Measurements from ENCODE around the gene PHF14.
"Not testable (repeated sequence)": the region's sequence is repeated elsewhere in the genome, so short reads cannot be mapped to it uniquely, and the experiment has no call there.

PHF14 gene

DNA sequence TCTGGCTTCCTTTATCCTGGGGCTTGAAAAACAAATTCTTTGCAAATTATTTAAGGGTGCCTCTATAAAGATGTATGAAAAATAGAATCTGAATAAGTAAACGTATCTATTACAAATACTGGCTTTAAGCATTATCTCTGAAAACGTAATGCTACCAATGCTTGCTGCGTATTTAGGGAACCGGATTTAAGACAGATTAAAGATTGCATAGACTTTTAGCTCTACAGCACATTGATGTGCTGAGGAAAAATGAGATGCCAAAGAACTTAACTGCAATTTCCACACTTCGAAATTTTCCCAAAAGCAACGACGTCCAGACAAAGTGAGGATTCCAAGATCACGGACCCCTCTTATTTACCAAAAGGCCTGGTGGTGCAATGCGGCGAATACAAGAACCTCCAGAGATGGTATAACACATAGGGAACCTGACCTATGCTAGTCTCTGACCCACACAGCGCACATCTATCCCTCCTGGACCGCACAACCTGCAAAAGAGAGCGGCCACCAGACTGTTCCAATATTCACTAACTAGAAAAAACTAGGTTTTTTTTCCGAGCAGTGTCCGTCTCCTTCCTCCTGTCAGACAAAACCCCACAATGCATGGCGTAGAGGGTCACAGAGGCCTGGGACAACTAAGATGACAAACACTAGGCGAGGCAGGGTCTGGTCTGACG lies 34.3 kb upstream of the PHF14 start:
- CTCF ChIA-PET = interaction anchor here (1.0 to 1.8 kb wide), 3 partner anchors 9 to 273 kb away, joined by 3 to 5 read pairs (median 3); no protein-coding TSS in a partner anchor
- H3K9me3 ChIP-seq (ENCODE audit: control extremely low read depth in 1 of 5, control insufficient read depth in 4 of 5, insufficient read depth in 2 of 5, low read depth in 1 of 5, low read length in 4 of 5) = no peaks in the 10 kb centered on the region
- POLR2A ChIA-PET = interaction anchor here (0.7 to 2.7 kb wide), 3 partner anchors 11 to 93 kb away, joined by 3 to 13 read pairs (median 3); partner anchors contain the start of gene PHF14
- H3K27ac ChIP-seq (ENCODE audit: insufficient read depth in 1 of 2, low read depth in 1 of 2, low read length in 2 of 2, poor library complexity in 1 of 2, severe bottlenecking in 2 of 2) = peak overlapping the region; percentile 98 to 99
- peak overlapping the region; percentile 83 to 100 (median 97) for H3K4me3 ChIP-seq (ENCODE audit: control insufficient read depth in 1 of 7, extremely low read depth in 1 of 7, insufficient read depth in 4 of 7, low read depth in 2 of 7, low read length in 6 of 7)
- DNase-seq = peak in 2 of 3 donors; percentile 10 to 33
- H3K4me1 ChIP-seq (ENCODE audit: control extremely low read depth in 1 of 4, control insufficient read depth in 4 of 4, insufficient read depth in 4 of 4, low read length in 3 of 4) = peaks cover 14 to 30% (median 22%) of the 10 kb centered on the region in 4 experiments
- H3K36me3 ChIP-seq (ENCODE audit: control insufficient read depth in 4 of 4, insufficient read depth in 4 of 4, low read length in 3 of 4) = peaks cover 7 to 28% (median 15%) of the 10 kb centered on the region in 4 experiments
- no peaks in the 10 kb centered on the region for H3K27me3 ChIP-seq (replicated peaks in 2 of 5; ENCODE audit: control insufficient read depth in 4 of 5, insufficient read depth in 5 of 5, low read length in 4 of 5)
- WGBS (ENCODE audit: insufficient coverage) = 0% methylated on average over 8 of the region's 18 CpGs

- Histone ChIP-seq H3K36me3 (ENCODE audit: control insufficient read depth in 4 of 4, insufficient read depth in 4 of 4, low read length in 3 of 4) (peaks cover 7 to 23% (median 15%) of the 10 kb centered on the region in 4 experiments), H3K4me1 (ENCODE audit: control extremely low read depth in 1 of 4, control insufficient read depth in 4 of 4, insufficient read depth in 4 of 4, low read length in 3 of 4) (peaks cover 14 to 30% (median 22%) of the 10 kb centered on the region in 4 experiments), H3K9me3 (ENCODE audit: control extremely low read depth in 1 of 5, control insufficient read depth in 4 of 5, insufficient read depth in 2 of 5, low read depth in 1 of 5, low read length in 4 of 5) (no peaks in the 10 kb centered on the region), H3K27me3 (replicated peaks in 2 of 5; ENCODE audit: control insufficient read depth in 4 of 5, insufficient read depth in 5 of 5, low read length in 4 of 5) (no peaks in the 10 kb centered on the region), H3K27ac (ENCODE audit: insufficient read depth in 1 of 2, low read depth in 1 of 2, low read length in 2 of 2, poor library complexity in 1 of 2, severe bottlenecking in 2 of 2) (peak overlapping the region; percentile 98 to 99), H3K4me3 (ENCODE audit: control insufficient read depth in 1 of 7, extremely low read depth in 1 of 7, insufficient read depth in 4 of 7, low read depth in 2 of 7, low read length in 6 of 7) (peak overlapping the region; percentile 83 to 100 (median 97))
- CTCF ChIA-PET = interaction anchor here (1.0 to 1.7 kb wide), 5 partner anchors 10 to 272 kb away, joined by 3 to 5 read pairs (median 3); no protein-coding TSS in a partner anchor
- POLR2A ChIA-PET = interaction anchor here (0.7 to 2.7 kb wide), 4 partner anchors 11 to 93 kb away, joined by 3 to 13 read pairs (median 6); partner anchors contain the start of gene PHF14
- WGBS (ENCODE audit: insufficient coverage) = 0% methylated on average over 59 of the region's 61 CpGs
- DNase-seq = peak; percentile 95 to 99 (median 99)
Measured at GRCh38 chr7:10939911-10940703, 33.6 kb upstream of the PHF14 start.

GRCh38 chr7:10940704-10941355 lies 32.8 kb upstream of the PHF14 start:
- CTCF ChIA-PET = interaction anchor here (0.9 to 1.7 kb wide), 8 partner anchors 10 to 271 kb away, joined by 3 to 5 read pairs (median 3); no protein-coding TSS in a partner anchor
- WGBS (ENCODE audit: insufficient coverage) = 41% methylated on average over 10 of the region's 18 CpGs

GRCh38 chr7:10950494-10950893 lies 23.2 kb upstream of the PHF14 start:
- no peak overlapping the region for H3K27ac ChIP-seq (ENCODE audit: insufficient read depth in 1 of 2, low read depth in 1 of 2, low read length in 2 of 2, poor library complexity in 1 of 2, severe bottlenecking in 2 of 2)
- no peaks in the 10 kb centered on the region for H3K27me3 ChIP-seq (replicated peaks in 2 of 5; ENCODE audit: control insufficient read depth in 4 of 5, insufficient read depth in 5 of 5, low read length in 4 of 5)
- no peak for DNase-seq
- no peaks in the 10 kb centered on the region for H3K36me3 ChIP-seq (ENCODE audit: control insufficient read depth in 4 of 4, insufficient read depth in 4 of 4, low read length in 3 of 4)
- peaks cover 0 to 2% (median 0%) of the 10 kb centered on the region in 5 experiments for H3K9me3 ChIP-seq (ENCODE audit: control extremely low read depth in 1 of 5, control insufficient read depth in 4 of 5, insufficient read depth in 2 of 5, low read depth in 1 of 5, low read length in 4 of 5)
- H3K4me3 ChIP-seq (ENCODE audit: control insufficient read depth in 1 of 7, extremely low read depth in 1 of 7, insufficient read depth in 4 of 7, low read depth in 2 of 7, low read length in 6 of 7) = no peak overlapping the region
- WGBS (ENCODE audit: insufficient coverage) = 94% methylated on average over 2 of the region's 2 CpGs
- CTCF ChIA-PET = no interaction called here
- no peaks in the 10 kb centered on the region for H3K4me1 ChIP-seq (ENCODE audit: control extremely low read depth in 1 of 4, control insufficient read depth in 4 of 4, insufficient read depth in 4 of 4, low read length in 3 of 4)
- POLR2A ChIA-PET = no interaction called here

More at GRCh38 chr7:10940704-10941355, 32.8 kb upstream of the PHF14 start:
- peak overlapping the region; percentile 76 to 99 for H3K27ac ChIP-seq (ENCODE audit: insufficient read depth in 1 of 2, low read depth in 1 of 2, low read length in 2 of 2, poor library complexity in 1 of 2, severe bottlenecking in 2 of 2)
- H3K4me1 ChIP-seq (ENCODE audit: control extremely low read depth in 1 of 4, control insufficient read depth in 4 of 4, insufficient read depth in 4 of 4, low read length in 3 of 4) = peaks cover 14 to 30% (median 22%) of the 10 kb centered on the region in 4 experiments
- DNase-seq = no peak
- POLR2A ChIA-PET = interaction anchor here (0.7 to 2.7 kb wide), 4 partner anchors 12 to 112 kb away, joined by 3 to 13 read pairs (median 6); partner anchors contain the start of gene PHF14
- no peaks in the 10 kb centered on the region for H3K9me3 ChIP-seq (ENCODE audit: control extremely low read depth in 1 of 5, control insufficient read depth in 4 of 5, insufficient read depth in 2 of 5, low read depth in 1 of 5, low read length in 4 of 5)
- peaks cover 2 to 17% (median 11%) of the 10 kb centered on the region in 4 experiments for H3K36me3 ChIP-seq (ENCODE audit: control insufficient read depth in 4 of 4, insufficient read depth in 4 of 4, low read length in 3 of 4)
- peak overlapping the region; percentile 40 to 99 (median 72) for H3K4me3 ChIP-seq (ENCODE audit: control insufficient read depth in 1 of 7, extremely low read depth in 1 of 7, insufficient read depth in 4 of 7, low read depth in 2 of 7, low read length in 6 of 7)
- no peaks in the 10 kb centered on the region for H3K27me3 ChIP-seq (replicated peaks in 2 of 5; ENCODE audit: control insufficient read depth in 4 of 5, insufficient read depth in 5 of 5, low read length in 4 of 5)

GRCh38 chr7:10950974-10951578 lies 22.6 kb upstream of the PHF14 start:
- DNase-seq; H3K9me3 ChIP-seq (ENCODE audit: control extremely low read depth in 1 of 5, control insufficient read depth in 4 of 5, insufficient read depth in 2 of 5, low read depth in 1 of 5, low read length in 4 of 5); H3K27ac ChIP-seq (ENCODE audit: insufficient read depth in 1 of 2, low read depth in 1 of 2, low read length in 2 of 2, poor library complexity in 1 of 2, severe bottlenecking in 2 of 2); H3K4me1 ChIP-seq (ENCODE audit: control extremely low read depth in 1 of 4, control insufficient read depth in 4 of 4, insufficient read depth in 4 of 4, low read length in 3 of 4); H3K36me3 ChIP-seq (ENCODE audit: control insufficient read depth in 4 of 4, insufficient read depth in 4 of 4, low read length in 3 of 4); H3K4me3 ChIP-seq (ENCODE audit: control insufficient read depth in 1 of 7, extremely low read depth in 1 of 7, insufficient read depth in 4 of 7, low read depth in 2 of 7, low read length in 6 of 7); H3K27me3 ChIP-seq (replicated peaks in 2 of 5; ENCODE audit: control insufficient read depth in 4 of 5, insufficient read depth in 5 of 5, low read length in 4 of 5); CTCF ChIA-PET; POLR2A ChIA-PET: not testable (repeated sequence)
- 100% methylated on average over 3 of the region's 4 CpGs for WGBS (ENCODE audit: insufficient coverage)

GRCh38 chr7:10952588-10952987 lies 21.1 kb upstream of the PHF14 start:
- no peak overlapping the region for H3K4me3 ChIP-seq (ENCODE audit: control insufficient read depth in 1 of 7, extremely low read depth in 1 of 7, insufficient read depth in 4 of 7, low read depth in 2 of 7, low read length in 6 of 7)
- no peaks in the 10 kb centered on the region for H3K4me1 ChIP-seq (ENCODE audit: control extremely low read depth in 1 of 4, control insufficient read depth in 4 of 4, insufficient read depth in 4 of 4, low read length in 3 of 4)
- ChIA-PET POLR2A (no interaction called here), CTCF (no interaction called here)
- peaks cover 0 to 2% (median 0%) of the 10 kb centered on the region in 5 experiments for H3K9me3 ChIP-seq (ENCODE audit: control extremely low read depth in 1 of 5, control insufficient read depth in 4 of 5, insufficient read depth in 2 of 5, low read depth in 1 of 5, low read length in 4 of 5)
- DNase-seq = no peak
- no peaks in the 10 kb centered on the region for H3K36me3 ChIP-seq (ENCODE audit: control insufficient read depth in 4 of 4, insufficient read depth in 4 of 4, low read length in 3 of 4)
- no peaks in the 10 kb centered on the region for H3K27me3 ChIP-seq (replicated peaks in 2 of 5; ENCODE audit: control insufficient read depth in 4 of 5, insufficient read depth in 5 of 5, low read length in 4 of 5)
- H3K27ac ChIP-seq (ENCODE audit: insufficient read depth in 1 of 2, low read depth in 1 of 2, low read length in 2 of 2, poor library complexity in 1 of 2, severe bottlenecking in 2 of 2) = no peak overlapping the region

Data from common myeloid progenitor, CD34-positive (primary cell).